Trophoblast cell (in vitro differentiated cells and primary cell): Measurements from ENCODE around the gene MYLK.
"Not testable (repeated sequence)": the region's sequence is repeated elsewhere in the genome, so short reads cannot be mapped to it uniquely, and the experiment has no call there.

Experiments
- DNase-seq, 2 donors: peaks; one replicate each; pipeline ENCODE4 v3.0.0-alpha.2; 2016
- H2AFZ ChIP-seq: 2 replicates; pipeline ENCODE4 v1.6.1; 2013; ENCODE audit warnings: low read length, moderate library complexity, mild to moderate bottlenecking; ENCODE audit not compliant: insufficient read depth, poor library complexity
- H2AK5ac ChIP-seq: 2 replicates; pipeline ENCODE4 v1.6.1; 2013; ENCODE audit warnings: mild to moderate bottlenecking, low read length
- H2BK120ac ChIP-seq: 2 replicates; pipeline ENCODE4 v1.6.1; 2013; ENCODE audit warnings: low read length, mild to moderate bottlenecking, moderate library complexity; ENCODE audit not compliant: insufficient read depth, poor library complexity
- H2BK12ac ChIP-seq: 2 replicates; pipeline ENCODE4 v1.6.1; 2013; ENCODE audit warnings: mild to moderate bottlenecking, low read length, moderate library complexity
- H2BK5ac ChIP-seq: 2 replicates; pipeline ENCODE4 v1.6.1; 2013; ENCODE audit warnings: low read length, low read depth, moderate library complexity, mild to moderate bottlenecking; ENCODE audit not compliant: poor library complexity
- H3K14ac ChIP-seq: 2 replicates; pipeline ENCODE4 v1.6.1; 2013; ENCODE audit warnings: mild to moderate bottlenecking, low read length
- H3K18ac ChIP-seq: 2 replicates; pipeline ENCODE4 v1.6.1; 2013; ENCODE audit warnings: mild to moderate bottlenecking, low read length
- H3K23ac ChIP-seq: 2 replicates; pipeline ENCODE4 v1.6.1; 2013; ENCODE audit warnings: low read length
- H3K27ac ChIP-seq: 2 replicates; pipeline ENCODE4 v1.5.1; 2013; ENCODE audit warnings: low read depth, mild to moderate bottlenecking, inconsistent platforms, low read length, moderate library complexity
- H3K27me3 ChIP-seq: 2 replicates; pipeline ENCODE4 v1.6.1; 2013; ENCODE audit warnings: inconsistent platforms, mild to moderate bottlenecking, low read length, moderate library complexity; ENCODE audit not compliant: insufficient read depth
- H3K36me3 ChIP-seq, 2 experiments: 1 replicate in 1 of 2; 2 replicates in 1 of 2; pipeline ENCODE4 v1.6.1; 2013; ENCODE audit warnings: low read length in 2 of 2, mild to moderate bottlenecking in 2 of 2, moderate library complexity in 1 of 2; ENCODE audit not compliant: insufficient read depth in 2 of 2, control insufficient read depth in 1 of 2
- H3K4ac ChIP-seq: 2 replicates; pipeline ENCODE4 v1.6.1; 2013; ENCODE audit warnings: low read depth, mild to moderate bottlenecking, low read length, moderate library complexity
- H3K4me1 ChIP-seq, 2 experiments: 1 replicate in 1 of 2; 2 replicates in 1 of 2; pipeline ENCODE4 v1.6.1; 2013; ENCODE audit warnings: low read length in 2 of 2, mild to moderate bottlenecking in 2 of 2, moderate library complexity in 1 of 2; ENCODE audit not compliant: insufficient read depth in 2 of 2, control insufficient read depth in 1 of 2
- H3K4me2 ChIP-seq: 2 replicates; pipeline ENCODE4 v1.6.1; 2013; ENCODE audit warnings: inconsistent platforms, mild to moderate bottlenecking, low read length, moderate library complexity
- H3K4me3 ChIP-seq: 2 replicates; pipeline ENCODE4 v1.5.1; 2013; ENCODE audit warnings: mild to moderate bottlenecking, low read depth, low read length, inconsistent platforms
- H3K79me1 ChIP-seq: one replicate; pipeline ENCODE4 v1.6.1; 2013; ENCODE audit warnings: low read length
- H3K79me2 ChIP-seq: 2 replicates; pipeline ENCODE4 v1.6.1; 2013; ENCODE audit warnings: low read length, mild to moderate bottlenecking; ENCODE audit not compliant: control insufficient read depth, insufficient read depth, poor library complexity
- H3K9ac ChIP-seq: 2 replicates; pipeline ENCODE4 v1.6.1; 2013; ENCODE audit warnings: mild to moderate bottlenecking, low read length
- H3K9me3 ChIP-seq: 2 replicates; pipeline ENCODE4 v1.6.1; 2013; ENCODE audit warnings: low read depth, mild to moderate bottlenecking, control low read depth, inconsistent platforms, low read length; ENCODE audit not compliant: insufficient read depth
- H4K12ac ChIP-seq: 2 replicates; pipeline ENCODE4 v1.6.1; 2013; ENCODE audit warnings: low read depth, mild to moderate bottlenecking, low read length, moderate library complexity
- H4K8ac ChIP-seq: 2 replicates; pipeline ENCODE4 v1.6.1; 2013; ENCODE audit warnings: low read depth, mild to moderate bottlenecking, low read length, moderate library complexity
- H4K91ac ChIP-seq: one replicate; pipeline ENCODE4 v1.6.1; 2013; ENCODE audit warnings: low read depth, mild to moderate bottlenecking, low read length, moderate library complexity
- WGBS: extraction: QIAGEN DNeasy Blood & Tissue Kit; methylation state at CpG from one replicate; pipeline ENCODE4 v1.1.7; 2013; ENCODE audit warnings: missing lambda C conversion rate; ENCODE audit not compliant: insufficient read length, insufficient coverage; ENCODE audit errors: extremely low coverage; 5-methylcytosine and 5-hydroxymethylcytosine counted together

Gene MYLK

GRCh38 chr3:123702057-123702456 is 182.1 kb downstream of the MYLK start:
- not testable (repeated sequence) for H3K9me3 ChIP-seq, H2BK12ac ChIP-seq, H2BK120ac ChIP-seq, H4K8ac ChIP-seq, H4K12ac ChIP-seq, H3K4ac ChIP-seq, H4K91ac ChIP-seq, H3K79me2 ChIP-seq, H3K18ac ChIP-seq, H2AFZ ChIP-seq, H3K4me2 ChIP-seq, H2BK5ac ChIP-seq, H3K4me3 ChIP-seq, H3K23ac ChIP-seq, H3K9ac ChIP-seq, H3K14ac ChIP-seq, H3K27me3 ChIP-seq, H2AK5ac ChIP-seq, H3K27ac ChIP-seq
- peaks cover 17% of the 10 kb centered on the region for H3K79me1 ChIP-seq
- DNase-seq, result peak; percentile 29 to 61
- peaks cover 24 to 27% of the 10 kb centered on the region in 2 experiments for H3K4me1 ChIP-seq
- H3K36me3 ChIP-seq, result peaks cover 18 to 21% of the 10 kb centered on the region in 2 experiments
- no CpG with 5 or more reads among the region's 2 CpGs for WGBS

GRCh38 chr3:123700791-123701722 is 183.1 kb downstream of the MYLK start:
- no peak overlapping the region for H3K18ac ChIP-seq
- DNase-seq, result no peak
- H2BK12ac ChIP-seq, result peak overlapping the region; percentile 85
- WGBS, result no CpG with 5 or more reads among the region's 23 CpGs
- H4K8ac ChIP-seq, result no peak overlapping the region
- no peak overlapping the region for H3K4me3 ChIP-seq
- no peak overlapping the region for H4K12ac ChIP-seq
- peak overlapping the region; percentile 39 for H2BK120ac ChIP-seq
- H2AK5ac ChIP-seq, result peak overlapping the region; percentile 88
- peaks cover 15 to 21% of the 10 kb centered on the region in 2 experiments for H3K36me3 ChIP-seq
- H3K4ac ChIP-seq, result no peak overlapping the region
- no peak overlapping the region for H3K9ac ChIP-seq
- H3K27ac ChIP-seq, result no peak overlapping the region
- H3K4me1 ChIP-seq, result peaks cover 33 to 36% of the 10 kb centered on the region in 2 experiments
- no peak overlapping the region for H2AFZ ChIP-seq
- no peak overlapping the region for H3K23ac ChIP-seq
- H3K27me3 ChIP-seq, result no peaks in the 10 kb centered on the region
- H3K4me2 ChIP-seq, result no peak overlapping the region
- no peaks in the 10 kb centered on the region for H3K79me2 ChIP-seq
- peak overlapping the region; percentile 45 for H2BK5ac ChIP-seq
- H3K79me1 ChIP-seq, result peaks cover 26% of the 10 kb centered on the region
- no peaks in the 10 kb centered on the region for H3K9me3 ChIP-seq
- peak overlapping the region; percentile 59 for H4K91ac ChIP-seq
- H3K14ac ChIP-seq, result peak overlapping the region; percentile 61

- H3K36me3 ChIP-seq, result peaks cover 11 to 16% of the 10 kb centered on the region in 2 experiments
- no peak overlapping the region for H3K9ac ChIP-seq
- no peak overlapping the region for H3K4me2 ChIP-seq
- peaks cover 44% of the 10 kb centered on the region for H3K79me1 ChIP-seq
- H3K4me1 ChIP-seq, result peaks cover 51 to 52% of the 10 kb centered on the region in 2 experiments
- H3K4me3 ChIP-seq, result no peak overlapping the region
- no peak overlapping the region for H3K18ac ChIP-seq
- no peak overlapping the region for H3K23ac ChIP-seq
- H3K27me3 ChIP-seq, result no peaks in the 10 kb centered on the region
- peaks cover 3% of the 10 kb centered on the region for H3K79me2 ChIP-seq
- no peaks in the 10 kb centered on the region for H3K9me3 ChIP-seq
- peak overlapping the region; percentile 7 for H2BK120ac ChIP-seq
- H2BK5ac ChIP-seq, result no peak overlapping the region
- no peak overlapping the region for H3K14ac ChIP-seq
- no peak overlapping the region for H2BK12ac ChIP-seq
- no peak overlapping the region for H4K12ac ChIP-seq
- WGBS, result no CpG with 5 or more reads among the region's 5 CpGs
- H2AFZ ChIP-seq, result no peak overlapping the region
- no peak overlapping the region for H4K8ac ChIP-seq
- peak overlapping the region; percentile 44 for H4K91ac ChIP-seq
- DNase-seq, result no peak
- peak overlapping the region; percentile 57 for H2AK5ac ChIP-seq
- H3K27ac ChIP-seq, result no peak overlapping the region
- no peak overlapping the region for H3K4ac ChIP-seq
These were observed 185.3 kb downstream of the MYLK start for GRCh38 chr3:123698813-123699212.

GRCh38 chr3:123696808-123697207 is 187.3 kb downstream of the MYLK start:
- H2BK120ac ChIP-seq, result peak overlapping the region; percentile 50
- no peak overlapping the region for H2AK5ac ChIP-seq
- no peak overlapping the region for H4K8ac ChIP-seq
- H3K18ac ChIP-seq, result no peak overlapping the region
- H4K91ac ChIP-seq, result peak overlapping the region; percentile 73
- H3K23ac ChIP-seq, result no peak overlapping the region
- H3K14ac ChIP-seq, result no peak overlapping the region
- peaks cover 3% of the 10 kb centered on the region for H3K79me2 ChIP-seq
- peaks cover 62 to 63% of the 10 kb centered on the region in 2 experiments for H3K4me1 ChIP-seq
- H2AFZ ChIP-seq, result no peak overlapping the region
- no CpG with 5 or more reads among the region's 6 CpGs for WGBS
- H3K36me3 ChIP-seq, result peaks cover 13 to 22% of the 10 kb centered on the region in 2 experiments
- peak overlapping the region; percentile 34 for H2BK12ac ChIP-seq
- H3K9ac ChIP-seq, result no peak overlapping the region
- peak overlapping the region; percentile 78 for H3K27ac ChIP-seq
- no peak overlapping the region for H3K4ac ChIP-seq
- no peaks in the 10 kb centered on the region for H3K9me3 ChIP-seq
- H3K4me3 ChIP-seq, result no peak overlapping the region
- no peaks in the 10 kb centered on the region for H3K27me3 ChIP-seq
- no peak for DNase-seq
- H3K79me1 ChIP-seq, result peaks cover 59% of the 10 kb centered on the region
- H4K12ac ChIP-seq, result no peak overlapping the region
- no peak overlapping the region for H3K4me2 ChIP-seq
- H2BK5ac ChIP-seq, result peak overlapping the region; percentile 0
